Gastrocnemius medialis (tissue), 4 donors: ENCODE data around the gene COL20A1. TPM values are rescaled to one million over a fixed set of nuclear protein-coding genes. Genes with fewer than 3 reads are reported as not detected.

Source experiments
- ATAC-seq, 2 donors: fragments of 150-250 bp; one replicate each; pipeline ENCODE4 v1.9.1; 2016
- DNase-seq, 2 donors: peaks; one replicate each; pipeline ENCODE4 v3.0.0-alpha.2; 2019
- H3K27ac ChIP-seq, 4 donors: fragments of 200-600 bp; sonication (generic); 1 replicate in 1 of 4; 2 replicates in 3 of 4; pipeline ENCODE4 v1.5.1; 2016 to 2018; ENCODE audit warnings: mild to moderate bottlenecking in 2 of 4, moderate library complexity in 1 of 4
- H3K27me3 ChIP-seq, 3 donors: fragments of 200-600 bp; sonication (generic) in 2 of 3; 1 replicate in 1 of 3; 2 replicates in 2 of 3; pipeline versions ENCODE4 v1.5.1 to v1.6.0; 2016 to 2019; ENCODE audit warnings: mild to moderate bottlenecking in 1 of 3, moderate library complexity in 1 of 3
- H3K36me3 ChIP-seq, 2 donors: fragments of 200-600 bp; sonication (generic) in 1 of 2; one replicate each; pipeline ENCODE4 v1.5.1; 2017 to 2018
- H3K4me1 ChIP-seq, 2 donors: fragments of 200-600 bp; sonication (generic) in 1 of 2; one replicate each; pipeline ENCODE4 v1.5.1; 2016 to 2017; ENCODE audit warnings: mild to moderate bottlenecking in 2 of 2
- H3K4me3 ChIP-seq, 4 donors: fragments of 200-600 bp; sonication (generic) in 3 of 4; 1 replicate in 1 of 4; 2 replicates in 3 of 4; pipeline ENCODE4 v1.5.1; 2016 to 2019; ENCODE audit warnings: mild to moderate bottlenecking in 2 of 4
- H3K9me3 ChIP-seq, 3 donors: fragments of 200-600 bp; sonication (generic) in 2 of 3; 1 replicate in 1 of 3; 2 replicates in 2 of 3; pipeline ENCODE4 v1.5.1; 2016 to 2019
- CTCF ChIP-seq, 5 experiments: fragments of 450-650 bp in 3 of 5; fragments of 200-600 bp in 2 of 5; sonication (generic) in 2 of 5; IDR thresholded peaks in 4 of 5; conservative IDR thresholded peaks in 1 of 5; 1 replicate in 4 of 5; 2 replicates in 1 of 5; pipeline ENCODE4 v1.5.1; 2016 to 2019; ENCODE audit warnings: antibody characterized with exemption in 5 of 5, mild to moderate bottlenecking in 3 of 5, moderate library complexity in 3 of 5
- POLR2A ChIP-seq, 2 donors: fragments of 450-650 bp; IDR thresholded peaks; one replicate each; pipeline ENCODE4 v1.6.1; 2017; ENCODE audit warnings: antibody characterized with exemption in 2 of 2, mild to moderate bottlenecking in 2 of 2, moderate library complexity in 2 of 2
- in situ Hi-C, 4 donors: fragments of 200-750 bp; cut with MboI; loops; one replicate each; pipeline versions ENCODE4 v1.15.0 to v1.8.0; 2017; ENCODE audit warnings: low sequenced_read_pairs in 4 of 4
- intact Hi-C: fragments of 100-400 bp; cut with DNase I; formaldehyde crosslinking; loops from one replicate; pipeline ENCODE4 v1.15.1; 2023; ENCODE audit warnings: low total_unique reads
- total RNA-seq, 4 donors: library from RNA; depleted of rRNA; stranded (reverse); fragments of >200 nt; gene quantifications; one replicate each; pipeline versions ENCODE4 v1.1.0 to v1.2.3, GENCODE V29; 2016

The COL20A1 gene
- total RNA-seq, 4 donors from 2014 or later: 0.23 TPM; not detected in 3

GRCh38 chr20:63373996-63374395 is 81.0 kb downstream of the COL20A1 start:
- no peak for ATAC-seq

GRCh38 chr20:63374504-63374903 is 81.5 kb downstream of the COL20A1 start:
- no peak overlapping the region for H3K27ac ChIP-seq
- TF ChIP-seq CTCF (IDR thresholded peaks at IDR 0.05 in 4 of 5, conservative IDR thresholded peaks at IDR 0.05 in 1 of 5) (no peak), POLR2A (IDR thresholded peaks at IDR 0.05) (no peak)
- H3K4me3 ChIP-seq: no peak overlapping the region
- H3K36me3 ChIP-seq: no peaks in the 10 kb centered on the region
- in situ Hi-C loops: no loop called here
- peaks cover 0 to 4% of the 10 kb centered on the region in 2 donors for H3K4me1 ChIP-seq
- no peak for ATAC-seq
- peaks cover 28 to 31% (median 31%) of the 10 kb centered on the region in 3 donors for H3K27me3 ChIP-seq
- H3K9me3 ChIP-seq: no peaks in the 10 kb centered on the region
- DNase-seq: no peak
- intact Hi-C loops: no loop called here

More at GRCh38 chr20:63373996-63374395, 81.0 kb downstream of the COL20A1 start:
- in situ Hi-C loops: no loop called here
- Histone ChIP-seq H3K36me3 (no peaks in the 10 kb centered on the region), H3K27ac (no peak overlapping the region), H3K4me3 (no peak overlapping the region), H3K4me1 (peaks cover 0 to 4% of the 10 kb centered on the region in 2 donors), H3K9me3 (no peaks in the 10 kb centered on the region), H3K27me3 (peaks cover 26 to 31% (median 27%) of the 10 kb centered on the region in 3 donors)
- intact Hi-C loops: no loop called here
- no peak for DNase-seq
- no peak for TF ChIP-seq CTCF (IDR thresholded peaks at IDR 0.05 in 4 of 5, conservative IDR thresholded peaks at IDR 0.05 in 1 of 5)
- TF ChIP-seq POLR2A (IDR thresholded peaks at IDR 0.05): no peak

- H3K4me3 ChIP-seq: no peak overlapping the region
- peaks cover 0 to 4% of the 10 kb centered on the region in 2 donors for H3K4me1 ChIP-seq
- ATAC-seq (no peak), DNase-seq (no peak)
- H3K9me3 ChIP-seq: no peaks in the 10 kb centered on the region
- in situ Hi-C loops (no loop called here), intact Hi-C loops (no loop called here)
- TF ChIP-seq CTCF (IDR thresholded peaks at IDR 0.05 in 4 of 5, conservative IDR thresholded peaks at IDR 0.05 in 1 of 5): no peak
- no peak for TF ChIP-seq POLR2A (IDR thresholded peaks at IDR 0.05)
- H3K27ac ChIP-seq: no peak overlapping the region
- H3K36me3 ChIP-seq: no peaks in the 10 kb centered on the region
- H3K27me3 ChIP-seq: peaks cover 28 to 33% (median 33%) of the 10 kb centered on the region in 3 donors
Measured at GRCh38 chr20:63375438-63375837, 82.5 kb downstream of the COL20A1 start.

GRCh38 chr20:63376283-63377250 is 83.6 kb downstream of the COL20A1 start:
- DNase-seq (no peak), ATAC-seq (no peak)
- Histone ChIP-seq H3K4me1 (no peaks in the 10 kb centered on the region), H3K27me3 (peaks cover 28 to 40% (median 31%) of the 10 kb centered on the region in 3 donors), H3K36me3 (no peaks in the 10 kb centered on the region), H3K4me3 (no peak overlapping the region), H3K9me3 (no peaks in the 10 kb centered on the region), H3K27ac (no peak overlapping the region)
- intact Hi-C loops: no loop called here
- TF ChIP-seq POLR2A (IDR thresholded peaks at IDR 0.05) (no peak), CTCF (IDR thresholded peaks at IDR 0.05 in 4 of 5, conservative IDR thresholded peaks at IDR 0.05 in 1 of 5) (no peak)
- in situ Hi-C loops: no loop called here
